Measurements from ENCODE around the gene RIMKLB.

RIMKLB gene

DNA sequence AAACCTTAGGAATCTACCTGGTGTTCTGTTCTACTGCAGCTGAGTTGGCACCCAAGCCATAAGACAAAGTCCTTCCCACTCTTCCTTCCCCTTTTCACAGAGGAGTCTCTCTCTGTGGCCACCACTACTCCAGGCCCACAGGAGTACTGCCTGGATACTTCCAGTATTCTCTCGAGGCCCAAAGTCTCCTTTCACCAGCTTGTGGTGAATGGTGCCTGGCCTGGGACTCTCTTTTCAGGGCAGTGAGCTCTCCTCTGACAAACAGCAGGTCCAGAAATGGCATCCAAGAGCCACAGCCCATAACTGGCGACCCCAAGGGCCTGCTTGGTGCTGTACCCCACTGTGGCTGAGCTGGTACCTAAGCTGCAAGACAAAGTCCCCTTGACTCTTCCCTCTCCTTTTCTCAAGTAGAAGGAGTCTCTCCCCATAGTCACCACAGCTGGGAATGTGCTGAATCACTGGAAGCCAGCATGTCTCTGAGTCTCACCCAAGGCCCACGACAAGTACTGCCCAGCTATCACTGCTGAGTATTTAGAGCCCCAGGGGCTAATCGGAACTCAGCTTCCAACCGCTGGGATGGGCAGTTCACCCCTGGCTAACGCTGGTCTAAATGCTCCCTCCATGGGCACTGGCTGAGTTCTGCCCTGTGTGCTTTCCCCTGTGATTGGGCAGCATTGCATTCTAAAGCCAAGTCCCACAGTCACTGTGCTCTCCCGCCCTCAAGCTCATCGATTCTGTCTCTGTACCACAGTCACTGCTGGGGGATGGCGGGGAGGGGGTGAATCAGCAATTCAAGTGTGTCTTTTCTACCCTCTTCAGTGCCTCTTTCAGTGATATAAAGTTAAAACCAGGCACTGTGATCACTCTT lies 130.7 kb downstream of the RIMKLB start:
- DNase-seq (ENCODE audit: insufficient read length) (no peak), FAIRE-seq (no peak)
- TF ChIP-seq POLR2A (IDR thresholded peaks at IDR 0.05; ENCODE audit: low read depth, low read length) (no peak), POLR2AphosphoS5 (IDR thresholded peaks at IDR 0.05; ENCODE audit: low read depth, low read length) (no peak), TAF1 (IDR thresholded peaks at IDR 0.05; ENCODE audit: borderline replicate concordance, low read depth, low read length) (no peak)

DNA sequence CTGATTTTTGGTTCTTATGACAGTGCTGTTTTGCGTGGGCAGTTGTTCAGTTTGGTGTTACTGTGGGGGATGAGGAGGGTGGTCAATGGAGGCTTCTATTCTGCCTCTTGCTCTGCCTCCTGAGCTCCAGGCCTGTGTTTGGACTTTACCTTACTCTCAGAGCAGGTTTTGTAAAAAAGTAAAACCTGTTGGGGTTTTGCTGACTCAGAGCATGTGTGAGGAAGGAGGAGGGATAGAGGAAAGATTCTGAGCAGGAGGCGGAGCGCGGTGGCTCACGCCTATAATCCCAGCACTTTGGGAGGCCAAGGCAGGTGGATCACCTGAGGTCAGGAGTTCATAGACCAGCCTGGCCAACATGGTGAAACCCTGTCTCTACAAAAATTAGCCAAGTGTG lies 131.3 kb downstream of the RIMKLB start:
- TF ChIP-seq POLR2AphosphoS5 (IDR thresholded peaks at IDR 0.05; ENCODE audit: low read depth, low read length) (no peak), POLR2A (IDR thresholded peaks at IDR 0.05; ENCODE audit: low read depth, low read length) (no peak), TAF1 (IDR thresholded peaks at IDR 0.05; ENCODE audit: borderline replicate concordance, low read depth, low read length) (no peak)
- no peak for FAIRE-seq

DNA sequence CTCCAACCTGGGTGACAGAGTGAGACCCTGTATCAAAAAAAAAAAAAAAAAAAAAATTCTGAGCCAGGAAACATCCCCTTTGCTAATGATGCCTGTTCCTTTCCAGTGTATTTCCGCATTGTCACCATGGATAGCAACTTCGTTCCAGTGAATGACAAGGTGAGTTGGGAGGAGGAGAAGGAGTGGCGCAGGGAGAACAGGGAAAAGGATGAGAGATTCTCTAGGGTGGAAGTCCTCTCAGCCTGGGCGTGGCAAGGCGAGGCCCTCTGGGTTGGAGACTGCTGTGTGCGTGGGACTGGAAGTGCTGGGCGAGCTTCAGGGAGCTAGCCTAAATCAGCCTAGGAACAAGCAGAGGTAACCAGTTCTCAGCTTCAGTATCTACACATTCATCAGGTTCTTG lies 131.8 kb downstream of the RIMKLB start:
- TF ChIP-seq POLR2AphosphoS5 (IDR thresholded peaks at IDR 0.05; ENCODE audit: low read depth, low read length) (no peak), TAF1 (IDR thresholded peaks at IDR 0.05; ENCODE audit: borderline replicate concordance, low read depth, low read length) (no peak), POLR2A (IDR thresholded peaks at IDR 0.05; ENCODE audit: low read depth, low read length) (no peak)
- DNase-seq (ENCODE audit: insufficient read length) (no peak), FAIRE-seq (no peak)

More for the DNA sequence above, 131.3 kb downstream of the RIMKLB start:
- no peak for DNase-seq (ENCODE audit: insufficient read length)

DNA sequence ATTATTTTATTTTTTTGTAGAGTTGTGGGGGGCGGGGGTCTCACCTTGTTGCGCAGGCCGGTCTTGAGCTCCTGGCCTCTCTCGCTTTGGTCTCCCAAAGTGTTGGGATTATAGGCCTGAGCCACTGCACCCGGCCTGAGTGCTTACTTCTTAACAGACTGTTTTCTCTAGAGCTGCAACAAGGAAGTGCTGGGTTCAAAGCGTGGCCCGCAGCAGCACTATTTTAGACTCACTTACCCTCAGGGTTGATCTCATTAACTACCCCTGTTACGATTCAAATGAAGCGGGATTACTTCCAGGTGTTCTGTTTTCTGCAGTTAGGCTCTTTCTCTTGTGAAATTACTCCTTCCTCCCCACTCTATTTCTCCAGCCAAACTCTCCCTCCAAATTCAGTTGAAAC lies 133.3 kb downstream of the RIMKLB start:
- FAIRE-seq (no peak), DNase-seq (ENCODE audit: insufficient read length) (no peak)
- no peak for TF ChIP-seq POLR2A (IDR thresholded peaks at IDR 0.05; ENCODE audit: low read depth, low read length)

DNA sequence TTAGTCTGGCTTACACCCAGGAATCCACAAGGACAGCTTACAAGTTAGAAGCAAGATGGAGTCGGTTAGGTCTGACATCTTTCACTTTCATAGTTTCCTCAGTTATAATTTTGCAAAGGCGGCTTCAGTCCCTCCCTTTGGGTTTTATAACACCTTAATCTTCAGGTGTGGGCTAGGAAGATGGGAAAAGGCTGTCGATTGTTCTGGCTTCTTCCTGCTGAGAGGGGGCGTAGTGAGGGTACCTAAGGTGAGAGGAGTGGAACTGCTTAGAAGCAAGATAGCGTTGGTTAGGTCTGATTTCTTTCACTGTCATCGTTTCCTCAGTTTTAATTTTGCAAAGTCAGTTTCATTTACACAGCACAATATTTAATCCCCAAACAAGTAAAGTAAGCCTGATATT lies 134.7 kb downstream of the RIMKLB start:
- DNase-seq (ENCODE audit: insufficient read length) (no peak), FAIRE-seq (no peak)
- no peak for TF ChIP-seq POLR2A (IDR thresholded peaks at IDR 0.05; ENCODE audit: low read depth, low read length)
